ENCODE results near the gene GOPC. TPM values are rescaled to one million over a fixed set of nuclear protein-coding genes. Genes with fewer than 3 reads are reported as not detected.

Gene GOPC
- total RNA-seq, 3 donors from 2014 or later (not counting 1 experiment from before 2014, with no cell fraction given), result 17.5 to 27.7 (median 20.4) TPM

DNA sequence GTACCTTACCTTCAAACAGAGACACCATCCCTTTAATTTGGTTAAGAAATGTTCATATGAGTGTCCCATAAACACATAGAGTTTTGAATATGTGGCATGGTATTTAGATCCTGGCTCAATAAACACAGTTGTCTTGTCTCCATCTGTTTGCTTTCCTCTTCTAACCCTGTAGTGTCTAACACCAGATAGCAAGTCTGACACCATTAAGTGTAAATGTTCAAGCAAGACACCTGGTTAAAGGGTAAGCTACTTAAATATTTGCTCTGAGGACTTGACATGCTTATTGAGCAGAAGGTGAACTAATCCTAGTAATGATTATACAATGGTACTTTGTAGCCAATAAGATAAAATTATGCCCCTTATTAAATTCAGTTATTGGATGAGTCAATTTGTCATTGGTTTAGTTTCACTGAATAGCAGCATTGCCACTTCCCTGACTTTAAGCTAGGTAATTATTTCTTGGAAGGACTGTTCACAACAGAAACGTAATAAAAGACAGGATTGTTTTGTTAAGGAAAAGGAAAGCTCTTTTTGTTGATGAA lies 26.9 kb upstream of the GOPC start:
- ATAC-seq (no peak), DNase-seq (no peak)
- Mint-ChIP-seq H3K4me1 (no peaks in the 10 kb centered on the region), H3K36me3 (peaks cover 20% of the 10 kb centered on the region), H3K27ac (no peak overlapping the region), H3K27me3 (ENCODE audit: low read depth in 2 of 2) (peaks cover 20 to 26% of the 10 kb centered on the region in 2 donors), H3K4me3 (no peak overlapping the region), H3K9me3 (peaks cover 3% of the 10 kb centered on the region in 2 donors)
- Histone ChIP-seq H3K9me3 (ENCODE audit: control insufficient read depth, insufficient read depth, low read length) (peaks cover 2% of the 10 kb centered on the region), H3K4me3 (ENCODE audit: low read length) (no peak overlapping the region), H3K4me1 (ENCODE audit: control insufficient read depth, insufficient read depth, low read length) (no peaks in the 10 kb centered on the region), H3K27ac (ENCODE audit: low read length) (no peak overlapping the region), H3K27me3 (ENCODE audit: control insufficient read depth, insufficient read depth, low read length) (no peaks in the 10 kb centered on the region), H3K36me3 (ENCODE audit: control insufficient read depth, insufficient read depth, low read length) (no peaks in the 10 kb centered on the region)
- TF ChIP-seq, protein P1, sequence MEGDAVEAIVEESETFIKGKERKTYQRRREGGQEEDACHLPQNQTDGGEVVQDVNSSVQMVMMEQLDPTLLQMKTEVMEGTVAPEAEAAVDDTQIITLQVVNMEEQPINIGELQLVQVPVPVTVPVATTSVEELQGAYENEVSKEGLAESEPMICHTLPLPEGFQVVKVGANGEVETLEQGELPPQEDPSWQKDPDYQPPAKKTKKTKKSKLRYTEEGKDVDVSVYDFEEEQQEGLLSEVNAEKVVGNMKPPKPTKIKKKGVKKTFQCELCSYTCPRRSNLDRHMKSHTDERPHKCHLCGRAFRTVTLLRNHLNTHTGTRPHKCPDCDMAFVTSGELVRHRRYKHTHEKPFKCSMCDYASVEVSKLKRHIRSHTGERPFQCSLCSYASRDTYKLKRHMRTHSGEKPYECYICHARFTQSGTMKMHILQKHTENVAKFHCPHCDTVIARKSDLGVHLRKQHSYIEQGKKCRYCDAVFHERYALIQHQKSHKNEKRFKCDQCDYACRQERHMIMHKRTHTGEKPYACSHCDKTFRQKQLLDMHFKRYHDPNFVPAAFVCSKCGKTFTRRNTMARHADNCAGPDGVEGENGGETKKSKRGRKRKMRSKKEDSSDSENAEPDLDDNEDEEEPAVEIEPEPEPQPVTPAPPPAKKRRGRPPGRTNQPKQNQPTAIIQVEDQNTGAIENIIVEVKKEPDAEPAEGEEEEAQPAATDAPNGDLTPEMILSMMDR (IDR thresholded peaks at IDR 0.05), result no peak
- WGBS (ENCODE audit: insufficient coverage), result 83% methylated on average over 1 of the region's 1 CpG
- intact Hi-C loops (cut with micrococcal nuclease), result no loop called here

DNA sequence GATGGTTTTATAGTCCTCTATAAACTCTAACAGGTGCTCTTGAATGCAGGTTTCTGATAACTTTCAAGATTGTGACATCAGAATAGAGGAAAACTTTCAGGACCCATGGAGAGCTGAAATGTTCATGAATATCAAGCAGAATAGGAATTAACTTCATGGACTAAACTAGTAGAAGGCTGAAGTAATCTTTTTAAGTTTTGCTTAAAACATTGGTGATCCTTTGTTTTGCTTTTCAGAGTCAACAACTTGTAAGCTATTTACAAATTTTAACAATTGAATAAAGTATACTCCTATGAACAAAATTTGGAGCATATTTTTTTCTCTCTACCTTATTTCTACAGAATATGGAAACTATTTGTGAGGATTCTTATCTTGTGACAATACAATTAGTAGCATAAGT lies 25.2 kb upstream of the GOPC start:
- TF ChIP-seq, protein P1 (IDR thresholded peaks at IDR 0.05), result no peak
- Histone ChIP-seq H3K36me3 (ENCODE audit: control insufficient read depth, insufficient read depth, low read length) (no peaks in the 10 kb centered on the region), H3K4me1 (ENCODE audit: control insufficient read depth, insufficient read depth, low read length) (no peaks in the 10 kb centered on the region), H3K4me3 (ENCODE audit: low read length) (no peak overlapping the region), H3K9me3 (ENCODE audit: control insufficient read depth, insufficient read depth, low read length) (peaks cover 2% of the 10 kb centered on the region), H3K27ac (ENCODE audit: low read length) (no peak overlapping the region), H3K27me3 (ENCODE audit: control insufficient read depth, insufficient read depth, low read length) (no peaks in the 10 kb centered on the region)
- H3K27ac Mint-ChIP-seq, result no peak overlapping the region
- intact Hi-C loops (cut with micrococcal nuclease), result no loop called here
- ATAC-seq (no peak), DNase-seq (no peak)
- peaks cover 26% of the 10 kb centered on the region for H3K36me3 Mint-ChIP-seq
- no peak overlapping the region for H3K4me3 Mint-ChIP-seq
- no peaks in the 10 kb centered on the region for H3K4me1 Mint-ChIP-seq
- peaks cover 9 to 19% of the 10 kb centered on the region in 2 donors for H3K27me3 Mint-ChIP-seq (ENCODE audit: low read depth in 2 of 2)
- H3K9me3 Mint-ChIP-seq, result peaks cover 3% of the 10 kb centered on the region in 2 donors

DNA sequence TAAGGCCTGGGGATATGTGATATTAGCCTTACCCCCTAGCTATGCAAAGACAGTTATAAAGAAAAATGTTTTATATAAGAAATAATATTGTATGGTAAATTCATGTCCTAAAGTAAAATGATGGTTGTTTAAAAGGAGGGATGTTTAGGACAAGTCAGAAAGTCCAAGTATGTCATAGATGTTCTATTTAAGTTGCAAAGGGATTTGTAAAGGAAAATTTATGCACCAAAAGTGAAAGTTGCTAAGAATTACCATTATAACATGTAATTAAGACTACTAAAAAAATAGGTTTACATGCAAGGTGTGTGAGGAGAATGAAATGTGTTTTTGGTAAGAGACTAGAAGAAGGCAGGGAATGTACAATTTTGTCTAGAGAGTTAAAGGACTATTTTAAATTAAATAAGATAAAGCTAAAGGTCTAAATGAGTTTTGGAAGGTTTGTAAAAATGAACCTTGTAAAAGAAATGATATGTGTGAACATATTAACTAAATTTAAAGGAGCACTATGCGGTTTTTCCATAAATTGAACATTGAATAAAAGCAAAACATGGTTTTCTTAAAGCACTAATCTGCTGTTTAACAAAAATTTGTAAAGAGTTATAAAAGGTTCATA lies 22.7 kb upstream of the GOPC start:
- no peak overlapping the region for H3K27ac Mint-ChIP-seq
- peaks cover 19% of the 10 kb centered on the region for H3K36me3 Mint-ChIP-seq
- TF ChIP-seq, protein P1 (IDR thresholded peaks at IDR 0.05), result no peak
- H3K27me3 Mint-ChIP-seq (ENCODE audit: low read depth in 2 of 2), result peaks cover 8 to 10% of the 10 kb centered on the region in 2 donors
- H3K27ac ChIP-seq (ENCODE audit: low read length), result no peak overlapping the region
- no peaks in the 10 kb centered on the region for H3K27me3 ChIP-seq (ENCODE audit: control insufficient read depth, insufficient read depth, low read length)
- no CpG with 5 or more reads among the region's 1 CpG for WGBS (ENCODE audit: insufficient coverage)
- no peak overlapping the region for H3K4me3 ChIP-seq (ENCODE audit: low read length)
- H3K4me1 ChIP-seq (ENCODE audit: control insufficient read depth, insufficient read depth, low read length), result no peaks in the 10 kb centered on the region
- intact Hi-C loops (cut with micrococcal nuclease), result no loop called here
- no peaks in the 10 kb centered on the region for H3K4me1 Mint-ChIP-seq
- peaks cover 2% of the 10 kb centered on the region for H3K9me3 ChIP-seq (ENCODE audit: control insufficient read depth, insufficient read depth, low read length)
- no peak overlapping the region for H3K4me3 Mint-ChIP-seq
- no peak for ATAC-seq
- no peak for DNase-seq
- H3K9me3 Mint-ChIP-seq, result peaks cover 3% of the 10 kb centered on the region in 2 donors
- H3K36me3 ChIP-seq (ENCODE audit: control insufficient read depth, insufficient read depth, low read length), result no peaks in the 10 kb centered on the region

Data from natural killer cell (primary cell).